SJCRH30 (cell line): ENCODE measurements around the gene IGSF23. TPM values are rescaled to one million over a fixed set of nuclear protein-coding genes. Genes with fewer than 3 reads are reported as not detected.
"Not testable (repeated sequence)": the region's sequence is repeated elsewhere in the genome, so short reads cannot be mapped to it uniquely, and the experiment has no call there.

ENCODE experiments used
- DNase-seq, 2 experiments: peaks; one replicate each; pipeline ENCODE4 v3.0.0-alpha.2; 2015 to 2020
- H3K27ac ChIP-seq: fragments of 250-450 bp; sonication (Bioruptor Pico); 2 replicates; pipeline ENCODE4 v1.5.1; 2020; ENCODE audit warnings: mild to moderate bottlenecking, moderate library complexity
- H3K27me3 ChIP-seq: fragments of 250-450 bp; sonication (Bioruptor Pico); 2 replicates; pipeline ENCODE4 v1.5.1; 2020; ENCODE audit warnings: mild to moderate bottlenecking, moderate library complexity
- H3K36me3 ChIP-seq: fragments of 250-450 bp; sonication (Bioruptor Pico); 2 replicates; pipeline ENCODE4 v1.5.1; 2020; ENCODE audit warnings: mild to moderate bottlenecking, moderate library complexity
- H3K4me1 ChIP-seq: fragments of 250-450 bp; sonication (Bioruptor Pico); 2 replicates; pipeline ENCODE4 v1.5.1; 2020; ENCODE audit warnings: mild to moderate bottlenecking, moderate library complexity
- H3K4me3 ChIP-seq: fragments of 250-450 bp; sonication (Bioruptor Pico); 2 replicates; pipeline ENCODE4 v1.5.1; 2020; ENCODE audit warnings: mild to moderate bottlenecking, moderate library complexity
- H3K9me3 ChIP-seq: fragments of 250-450 bp; sonication (Bioruptor Pico); replicated peaks from 2 replicates; pipeline ENCODE4 v1.5.1; 2020; ENCODE audit warnings: mild to moderate bottlenecking, moderate library complexity
- total RNA-seq: library from RNA; depleted of rRNA; stranded (reverse); fragments of >200 nt; shearing (Covaris generic); gene quantifications from 2 replicates; pipeline ENCODE4 v1.2.3, GENCODE V29; 2014

IGSF23 gene
- total RNA-seq, 1 experiment from 2014 or later, result not detected

DNA sequence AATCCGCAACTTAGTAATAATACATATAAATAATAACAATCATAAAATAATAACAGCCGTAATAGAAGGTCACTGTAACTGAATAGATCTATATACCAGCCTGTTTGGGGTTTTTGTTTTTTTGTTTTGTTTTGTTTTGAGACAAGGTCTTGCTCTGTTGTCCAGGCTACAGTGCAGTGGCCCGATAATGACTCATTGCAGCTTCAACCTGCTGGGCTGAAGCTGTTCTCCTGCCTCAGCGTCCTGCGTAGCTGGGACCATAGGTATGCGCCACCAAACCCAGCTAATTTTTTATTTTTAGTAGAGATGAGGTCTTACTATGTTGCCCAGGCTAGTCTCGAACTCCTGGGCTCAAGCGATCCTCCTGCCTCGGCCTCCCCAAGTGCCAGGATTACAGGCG, 950 bp downstream of the IGSF23 start:
- H3K36me3 ChIP-seq, result no peaks in the 10 kb centered on the region
- H3K27me3 ChIP-seq, result no peaks in the 10 kb centered on the region
- H3K4me1 ChIP-seq, result no peaks in the 10 kb centered on the region
- no peaks in the 10 kb centered on the region for H3K9me3 ChIP-seq
- no peak overlapping the region for H3K4me3 ChIP-seq
- no peak for DNase-seq
- no peak overlapping the region for H3K27ac ChIP-seq

- H3K27ac ChIP-seq, result no peak overlapping the region
- DNase-seq, result no peak
- no peaks in the 10 kb centered on the region for H3K27me3 ChIP-seq
- H3K4me1 ChIP-seq, result no peaks in the 10 kb centered on the region
- H3K9me3 ChIP-seq, result no peaks in the 10 kb centered on the region
- H3K4me3 ChIP-seq, result no peak overlapping the region
- H3K36me3 ChIP-seq, result no peaks in the 10 kb centered on the region
Measured at GRCh38 chr19:44615863-44616247, 2.5 kb downstream of the IGSF23 start.

DNA sequence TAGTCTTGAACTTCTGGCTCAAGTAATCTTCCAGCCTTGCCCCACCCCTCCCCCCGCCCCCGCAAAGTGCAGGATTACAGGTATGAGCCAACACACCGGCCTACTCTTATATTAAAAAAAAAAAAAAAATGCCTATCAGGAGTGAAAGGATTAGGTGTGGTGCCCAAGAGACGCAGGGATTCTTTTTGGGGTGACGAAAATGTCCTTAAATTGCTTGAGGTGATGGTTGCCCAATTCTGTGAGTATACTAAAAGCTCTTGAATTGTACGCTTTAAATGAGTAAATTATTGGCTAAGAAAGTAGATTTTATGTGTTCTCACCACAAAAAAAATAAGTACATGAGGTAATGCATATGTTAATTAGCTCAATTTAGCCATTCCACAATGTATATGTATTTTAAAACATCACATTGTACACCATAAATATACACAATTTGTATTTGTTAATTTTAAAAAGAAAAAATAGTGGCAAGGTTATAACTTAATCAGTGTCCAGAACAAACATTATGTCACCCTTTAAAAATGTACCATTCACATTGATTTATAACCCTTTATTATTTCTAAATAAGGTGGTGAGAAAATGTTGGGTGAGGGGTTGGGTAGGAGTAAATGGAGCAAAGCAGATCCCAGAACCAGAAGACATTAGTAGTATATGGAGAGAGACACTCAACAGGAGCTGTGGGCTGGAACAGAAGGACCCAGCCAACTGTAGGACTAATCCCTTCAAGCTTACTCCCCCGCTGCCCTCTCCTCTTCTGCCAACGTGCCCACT, 3.9 kb downstream of the IGSF23 start:
- H3K27ac ChIP-seq, result no peak overlapping the region
- no peak overlapping the region for H3K4me3 ChIP-seq
- H3K27me3 ChIP-seq, result no peaks in the 10 kb centered on the region

GRCh38 chr19:44618640-44619357, 5.4 kb downstream of the IGSF23 start:
- no peak overlapping the region for H3K4me3 ChIP-seq
- no peaks in the 10 kb centered on the region for H3K9me3 ChIP-seq
- no peak for DNase-seq
- H3K27me3 ChIP-seq, result no peaks in the 10 kb centered on the region
- no peaks in the 10 kb centered on the region for H3K36me3 ChIP-seq
- H3K4me1 ChIP-seq, result no peaks in the 10 kb centered on the region
- no peak overlapping the region for H3K27ac ChIP-seq

More for the DNA sequence above, 3.9 kb downstream of the IGSF23 start:
- no peaks in the 10 kb centered on the region for H3K4me1 ChIP-seq
- no peaks in the 10 kb centered on the region for H3K36me3 ChIP-seq
- no peaks in the 10 kb centered on the region for H3K9me3 ChIP-seq
- DNase-seq, result no peak

DNA sequence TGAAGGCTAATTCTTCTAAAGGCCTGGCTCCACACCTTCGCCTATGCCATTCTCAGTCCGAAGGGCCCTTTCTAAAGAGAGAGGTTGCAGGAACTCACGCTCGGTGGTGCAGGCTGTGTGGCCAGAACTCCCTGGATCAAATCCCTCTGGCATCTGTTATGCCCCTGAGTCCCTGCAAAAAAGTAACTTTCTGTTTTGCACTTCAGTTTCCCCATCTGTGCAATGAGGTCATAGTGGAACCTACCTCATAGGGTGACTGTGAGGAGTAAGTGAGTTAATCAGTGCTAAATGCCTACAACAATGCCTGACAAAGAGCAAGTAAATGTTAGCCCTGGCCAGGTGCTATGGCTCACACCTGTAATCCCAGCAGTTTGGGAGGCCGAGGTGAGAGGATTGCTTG, 7.3 kb downstream of the IGSF23 start:
- no peak for DNase-seq
- Histone ChIP-seq H3K27me3 (no peaks in the 10 kb centered on the region), H3K36me3 (no peaks in the 10 kb centered on the region), H3K27ac (no peak overlapping the region), H3K4me1 (0 out of 2 replicates have a peak, but pooled peaks cover 4% of the 10 kb centered on the region), H3K9me3 (no peaks in the 10 kb centered on the region), H3K4me3 (no peak overlapping the region)

- H3K4me3 ChIP-seq, result no peak overlapping the region
- H3K27me3 ChIP-seq, result no peaks in the 10 kb centered on the region
- H3K9me3 ChIP-seq, result no peaks in the 10 kb centered on the region
- H3K27ac ChIP-seq, result no peak overlapping the region
- no peaks in the 10 kb centered on the region for H3K36me3 ChIP-seq
- 0 out of 2 replicates have a peak, but pooled peaks cover 4% of the 10 kb centered on the region for H3K4me1 ChIP-seq
- DNase-seq, result no peak
Measured at GRCh38 chr19:44621367-44621766, 8.0 kb downstream of the IGSF23 start.

GRCh38 chr19:44623080-44623479, 9.7 kb downstream of the IGSF23 start:
- no peak for DNase-seq

DNA sequence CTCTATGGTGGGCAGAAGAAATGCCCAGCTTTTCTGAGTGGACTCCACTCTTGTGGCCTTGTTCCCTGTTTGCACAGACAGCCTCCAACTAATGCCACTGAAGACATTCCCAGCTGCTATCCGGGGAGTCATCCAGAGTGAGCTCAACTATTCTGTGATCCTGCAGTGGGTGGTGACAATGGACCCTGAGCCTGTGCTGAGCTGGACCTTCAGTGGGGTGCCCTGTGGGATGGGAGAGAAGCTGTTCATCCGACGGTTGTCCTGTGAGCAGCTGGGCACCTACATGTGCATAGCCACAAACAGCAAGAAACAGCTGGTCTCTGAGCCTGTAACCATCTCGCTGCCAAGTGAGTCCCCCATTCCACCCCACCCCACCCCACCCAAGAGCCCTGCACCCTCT, 10.3 kb downstream of the IGSF23 start:
- H3K36me3 ChIP-seq, result no peaks in the 10 kb centered on the region
- H3K27me3 ChIP-seq, result no peaks in the 10 kb centered on the region
- no peaks in the 10 kb centered on the region for H3K9me3 ChIP-seq
- no peak overlapping the region for H3K27ac ChIP-seq
- DNase-seq, result peak; percentile 23 to 34
- no peak overlapping the region for H3K4me3 ChIP-seq
- H3K4me1 ChIP-seq, result 0 out of 2 replicates have a peak, but pooled peaks cover 4% of the 10 kb centered on the region

More at GRCh38 chr19:44623080-44623479, 9.7 kb downstream of the IGSF23 start:
- Histone ChIP-seq H3K4me3 (no peak overlapping the region), H3K9me3 (no peaks in the 10 kb centered on the region), H3K4me1 (0 out of 2 replicates have a peak, but pooled peaks cover 4% of the 10 kb centered on the region), H3K36me3 (no peaks in the 10 kb centered on the region), H3K27me3 (no peaks in the 10 kb centered on the region), H3K27ac (no peak overlapping the region)

DNA sequence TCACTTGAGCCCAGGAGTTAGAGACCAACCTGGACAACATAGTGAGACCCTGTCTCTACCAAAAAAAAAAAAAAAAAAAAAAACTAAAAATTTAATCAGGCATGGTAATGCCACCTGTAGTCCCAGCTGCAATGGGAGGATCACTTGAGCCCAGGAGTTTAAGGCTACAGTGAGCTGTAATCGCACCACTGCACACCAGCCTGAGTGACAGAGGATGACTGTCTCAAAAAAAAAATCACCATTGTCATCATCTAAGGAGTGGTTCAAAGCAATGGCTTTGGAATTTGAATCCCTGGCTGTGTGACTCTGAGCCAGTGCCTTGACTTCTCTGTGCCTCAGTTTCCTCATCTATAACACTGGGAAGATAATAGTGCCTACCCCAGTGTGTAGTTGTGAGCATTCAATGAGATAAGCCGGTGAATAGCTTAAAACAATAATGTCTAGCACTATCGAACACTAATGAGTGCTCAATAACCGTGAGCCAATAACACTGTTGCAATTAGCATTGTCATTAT, 11.5 kb downstream of the IGSF23 start:
- Histone ChIP-seq H3K27me3 (no peaks in the 10 kb centered on the region), H3K4me3 (no peak overlapping the region), H3K4me1 (0 out of 2 replicates have a peak, but pooled peaks cover 4% of the 10 kb centered on the region), H3K9me3 (no peaks in the 10 kb centered on the region), H3K36me3 (no peaks in the 10 kb centered on the region), H3K27ac (no peak overlapping the region)
- DNase-seq, result no peak

DNA sequence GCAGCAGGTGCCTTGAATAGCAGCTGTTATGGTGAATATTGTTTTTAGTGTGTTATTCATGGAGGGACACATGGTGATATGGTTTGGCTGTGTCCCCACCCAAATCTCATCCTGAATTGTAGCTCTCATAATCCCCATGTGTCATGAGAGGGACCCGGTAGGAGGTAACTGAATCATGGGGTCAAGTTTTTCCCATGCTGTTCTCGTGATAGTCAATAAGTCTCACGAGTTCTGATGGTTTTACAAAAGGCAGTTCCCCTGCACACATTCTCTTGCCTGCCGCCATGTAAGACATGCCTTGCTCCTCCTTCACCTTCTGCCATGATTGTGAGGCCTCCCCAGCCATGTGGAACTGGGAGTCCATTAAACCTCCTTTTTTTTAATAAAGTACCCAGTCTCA, 12.3 kb downstream of the IGSF23 start:
- DNase-seq, result peak; percentile 22 to 42
- H3K4me3 ChIP-seq, H3K27me3 ChIP-seq, H3K4me1 ChIP-seq, H3K36me3 ChIP-seq, H3K9me3 ChIP-seq: not testable (repeated sequence)
- H3K27ac ChIP-seq, result peak overlapping the region; percentile 40

- Histone ChIP-seq H3K27ac (peak overlapping the region; percentile 40), H3K4me1 (0 out of 2 replicates have a peak, but pooled peaks cover 4% of the 10 kb centered on the region)
- DNase-seq, result peak; percentile 39 to 56
Measured at GRCh38 chr19:44626048-44626624, 12.8 kb downstream of the IGSF23 start.

GRCh38 chr19:44627631-44628030, 14.3 kb downstream of the IGSF23 start:
- Histone ChIP-seq H3K27ac (no peak overlapping the region), H3K36me3 (no peaks in the 10 kb centered on the region), H3K4me3 (no peak overlapping the region), H3K4me1 (0 out of 2 replicates have a peak, but pooled peaks cover 4% of the 10 kb centered on the region), H3K9me3 (no peaks in the 10 kb centered on the region), H3K27me3 (no peaks in the 10 kb centered on the region)
- DNase-seq, result no peak

More at GRCh38 chr19:44626048-44626624, 12.8 kb downstream of the IGSF23 start:
- no peaks in the 10 kb centered on the region for H3K9me3 ChIP-seq
- H3K4me3 ChIP-seq, result no peak overlapping the region
- H3K36me3 ChIP-seq, result no peaks in the 10 kb centered on the region
- no peaks in the 10 kb centered on the region for H3K27me3 ChIP-seq

DNA sequence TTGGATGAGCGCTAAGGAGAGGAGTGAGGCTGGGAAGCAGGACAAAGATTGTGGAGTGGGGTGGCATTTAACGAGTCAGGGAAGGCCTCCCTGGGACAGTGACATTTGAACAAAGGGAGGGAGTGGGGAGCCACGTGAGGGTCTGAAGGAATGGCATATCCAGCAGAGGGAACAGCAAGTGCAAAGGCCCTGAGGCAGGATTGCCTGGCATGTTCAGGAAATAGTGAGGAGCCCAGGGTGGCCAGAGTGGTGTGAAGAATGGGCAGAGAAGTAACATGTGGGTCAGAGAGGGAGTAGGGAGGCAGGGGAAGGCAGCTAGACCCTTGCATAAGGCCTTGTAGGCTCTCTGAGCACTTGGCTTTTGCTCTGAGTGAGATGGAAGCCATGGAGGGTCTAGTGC, 15.4 kb downstream of the IGSF23 start:
- Histone ChIP-seq H3K27me3 (no peaks in the 10 kb centered on the region), H3K9me3 (no peaks in the 10 kb centered on the region), H3K4me3 (no peak overlapping the region), H3K4me1 (0 out of 2 replicates have a peak, but pooled peaks cover 4% of the 10 kb centered on the region), H3K27ac (no peak overlapping the region), H3K36me3 (no peaks in the 10 kb centered on the region)
- no peak for DNase-seq

DNA sequence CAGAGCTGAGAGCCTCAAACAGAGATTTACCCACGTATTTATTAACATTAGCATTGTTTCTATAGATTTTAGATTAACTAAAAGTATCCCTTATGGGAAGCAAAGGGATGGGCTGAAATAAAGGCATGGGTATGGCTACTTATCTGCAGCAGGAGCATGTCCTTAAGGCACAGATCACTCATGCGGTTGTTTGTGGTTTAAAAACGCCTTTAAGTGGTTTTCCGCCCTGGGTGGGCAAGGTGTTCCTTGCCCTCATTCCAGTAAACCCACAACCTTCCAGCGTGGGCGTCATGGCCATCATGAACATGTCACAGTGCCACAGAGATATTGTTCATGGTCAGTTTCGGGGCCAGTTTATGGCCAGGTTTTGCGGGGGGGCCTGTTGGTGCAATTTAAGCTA, 18.2 kb downstream of the IGSF23 start:
- H3K9me3 ChIP-seq, H3K4me3 ChIP-seq, DNase-seq, H3K36me3 ChIP-seq, H3K27me3 ChIP-seq, H3K27ac ChIP-seq: not testable (repeated sequence)
- peaks cover 14% of the 10 kb centered on the region for H3K4me1 ChIP-seq

- H3K4me3 ChIP-seq, H3K36me3 ChIP-seq, H3K27me3 ChIP-seq, DNase-seq, H3K9me3 ChIP-seq, H3K27ac ChIP-seq: not testable (repeated sequence)
- H3K4me1 ChIP-seq, result peaks cover 16% of the 10 kb centered on the region
Measured at GRCh38 chr19:44634058-44634457, 20.7 kb downstream of the IGSF23 start.
